Measurements from ENCODE around the gene NOX3. TPM values are rescaled to one million over a fixed set of nuclear protein-coding genes. Genes with fewer than 3 reads are reported as not detected.
"Not testable (repeated sequence)": the region's sequence is repeated elsewhere in the genome, so short reads cannot be mapped to it uniquely, and the experiment has no call there.

Gene NOX3
- total RNA-seq, 1 experiment from 2014 or later = not detected

GRCh38 chr6:155364844-155365437 is 90.7 kb downstream of the NOX3 start:
- H3K27me3 ChIP-seq = no peaks in the 10 kb centered on the region
- H3K4me3 ChIP-seq = no peak overlapping the region
- no peak for DNase-seq
- H3K36me3 ChIP-seq = no peaks in the 10 kb centered on the region
- H3K4me1 ChIP-seq = no peaks in the 10 kb centered on the region
- no peaks in the 10 kb centered on the region for H3K9me3 ChIP-seq (replicated peaks)
- no peak overlapping the region for H3K27ac ChIP-seq

DNA sequence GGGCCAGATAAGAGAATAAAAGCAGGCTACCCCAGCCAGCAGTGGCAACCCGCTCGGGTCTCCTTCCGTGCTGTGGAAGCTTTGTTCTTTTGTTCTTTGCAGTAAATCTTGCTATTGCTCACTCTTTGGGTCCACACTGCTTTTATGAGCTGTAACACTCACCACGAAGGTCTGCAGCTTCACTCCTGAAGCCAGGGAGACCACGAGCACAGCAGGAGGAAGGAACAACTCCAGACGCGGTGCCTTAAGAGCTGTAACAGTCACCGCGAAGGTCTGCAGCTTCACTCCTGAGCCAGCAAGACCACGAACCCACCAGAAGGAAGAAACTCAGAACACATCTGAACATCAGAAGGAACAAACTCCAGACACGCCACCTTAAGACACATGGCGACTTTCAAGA is 91.6 kb downstream of the NOX3 start:
- H3K27ac ChIP-seq; DNase-seq; H3K27me3 ChIP-seq; H3K4me3 ChIP-seq; H3K4me1 ChIP-seq; H3K9me3 ChIP-seq (replicated peaks); H3K36me3 ChIP-seq: not testable (repeated sequence)

- not testable (repeated sequence) for H3K4me3 ChIP-seq; DNase-seq; H3K9me3 ChIP-seq (replicated peaks); H3K27ac ChIP-seq; H3K4me1 ChIP-seq; H3K36me3 ChIP-seq; H3K27me3 ChIP-seq
These were observed 92.5 kb downstream of the NOX3 start for GRCh38 chr6:155362968-155363632.

GRCh38 chr6:155354167-155354566 is 101.5 kb downstream of the NOX3 start:
- Histone ChIP-seq H3K9me3 (replicated peaks) (0 out of 2 replicates have a peak, but pooled peaks cover 3% of the 10 kb centered on the region), H3K36me3 (no peaks in the 10 kb centered on the region), H3K4me3 (no peak overlapping the region), H3K27ac (no peak overlapping the region), H3K4me1 (no peaks in the 10 kb centered on the region), H3K27me3 (no peaks in the 10 kb centered on the region)
- DNase-seq = no peak

DNA sequence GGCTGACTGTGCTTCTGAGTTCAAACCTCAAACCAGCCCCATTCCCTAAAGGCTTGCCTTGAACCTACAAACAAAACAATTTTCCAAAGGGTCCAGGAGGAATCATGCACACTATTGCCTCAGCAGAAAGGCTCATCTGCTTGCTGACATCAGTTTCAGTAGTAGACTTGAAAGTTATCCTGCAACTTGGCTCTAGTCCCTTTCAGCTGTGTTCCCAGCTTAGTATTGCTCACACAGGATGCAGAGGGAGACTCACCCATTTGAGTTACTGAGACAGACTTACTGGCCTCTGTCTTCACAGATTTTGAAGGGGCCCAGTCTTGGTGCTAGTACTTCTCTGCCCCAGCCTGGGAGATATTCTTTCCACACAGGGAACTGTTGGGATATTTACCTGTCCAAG is 102.8 kb downstream of the NOX3 start:
- no peaks in the 10 kb centered on the region for H3K36me3 ChIP-seq
- no peaks in the 10 kb centered on the region for H3K27me3 ChIP-seq
- no peaks in the 10 kb centered on the region for H3K4me1 ChIP-seq
- DNase-seq = no peak
- H3K4me3 ChIP-seq = no peak overlapping the region
- no peak overlapping the region for H3K27ac ChIP-seq
- 0 out of 2 replicates have a peak, but pooled peaks cover 3% of the 10 kb centered on the region for H3K9me3 ChIP-seq (replicated peaks)

DNA sequence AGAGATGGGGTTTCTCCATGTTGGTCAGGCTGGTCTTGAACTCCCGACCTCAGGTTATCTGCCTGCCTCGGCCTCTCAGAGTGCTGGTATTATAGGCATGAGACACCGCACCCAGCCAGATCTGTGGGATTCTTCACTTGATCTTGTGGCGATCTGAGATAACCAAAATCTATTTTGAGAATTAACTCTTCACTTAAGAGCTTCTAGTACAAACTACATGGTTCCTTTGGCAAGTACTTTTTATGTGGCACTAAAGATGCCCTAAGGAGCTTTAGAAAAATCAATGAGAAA is 103.6 kb downstream of the NOX3 start:
- DNase-seq = no peak
- H3K4me3 ChIP-seq = no peak overlapping the region

GRCh38 chr6:155351273-155352129 is 104.1 kb downstream of the NOX3 start:
- no peak for DNase-seq

More for the DNA sequence above, 103.6 kb downstream of the NOX3 start:
- Histone ChIP-seq H3K27ac (no peak overlapping the region), H3K9me3 (replicated peaks) (0 out of 2 replicates have a peak, but pooled peaks cover 3% of the 10 kb centered on the region), H3K27me3 (no peaks in the 10 kb centered on the region), H3K36me3 (no peaks in the 10 kb centered on the region), H3K4me1 (no peaks in the 10 kb centered on the region)

GRCh38 chr6:155349956-155350355 is 105.7 kb downstream of the NOX3 start:
- H3K9me3 ChIP-seq (replicated peaks) = 0 out of 2 replicates have a peak, but pooled peaks cover 3% of the 10 kb centered on the region
- H3K4me1 ChIP-seq = no peaks in the 10 kb centered on the region
- DNase-seq = no peak
- H3K27ac ChIP-seq = no peak overlapping the region
- no peaks in the 10 kb centered on the region for H3K27me3 ChIP-seq
- H3K36me3 ChIP-seq = no peaks in the 10 kb centered on the region
- H3K4me3 ChIP-seq = no peak overlapping the region

More at GRCh38 chr6:155351273-155352129, 104.1 kb downstream of the NOX3 start:
- Histone ChIP-seq H3K27me3 (no peaks in the 10 kb centered on the region), H3K4me3 (no peak overlapping the region), H3K4me1 (no peaks in the 10 kb centered on the region), H3K9me3 (replicated peaks) (0 out of 2 replicates have a peak, but pooled peaks cover 3% of the 10 kb centered on the region), H3K27ac (no peak overlapping the region), H3K36me3 (no peaks in the 10 kb centered on the region)

DNA sequence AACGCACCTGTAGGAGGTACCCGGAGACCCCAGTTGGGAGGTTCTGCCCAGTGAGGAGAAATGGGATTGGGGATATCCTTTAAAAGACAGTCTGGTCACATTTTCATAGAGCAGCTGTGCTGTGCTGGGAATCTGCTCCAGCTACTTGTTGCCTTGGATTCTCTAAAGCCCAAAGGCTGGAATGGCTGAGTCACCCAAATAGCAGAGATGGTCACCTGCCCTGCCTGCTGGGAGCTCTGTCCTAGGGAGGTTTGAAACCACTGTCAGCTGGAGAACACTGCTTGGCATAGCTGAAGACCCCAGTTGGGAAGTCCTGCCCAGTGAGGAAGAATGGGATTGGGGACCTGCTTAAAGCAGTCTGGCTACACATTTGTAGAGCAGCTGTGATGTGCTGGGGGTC is 106.5 kb downstream of the NOX3 start:
- H3K9me3 ChIP-seq (replicated peaks) = 0 out of 2 replicates have a peak, but pooled peaks cover 3% of the 10 kb centered on the region
- H3K4me1 ChIP-seq = no peaks in the 10 kb centered on the region
- no peak overlapping the region for H3K4me3 ChIP-seq
- no peaks in the 10 kb centered on the region for H3K36me3 ChIP-seq
- no peaks in the 10 kb centered on the region for H3K27me3 ChIP-seq
- H3K27ac ChIP-seq = no peak overlapping the region
- no peak for DNase-seq

DNA sequence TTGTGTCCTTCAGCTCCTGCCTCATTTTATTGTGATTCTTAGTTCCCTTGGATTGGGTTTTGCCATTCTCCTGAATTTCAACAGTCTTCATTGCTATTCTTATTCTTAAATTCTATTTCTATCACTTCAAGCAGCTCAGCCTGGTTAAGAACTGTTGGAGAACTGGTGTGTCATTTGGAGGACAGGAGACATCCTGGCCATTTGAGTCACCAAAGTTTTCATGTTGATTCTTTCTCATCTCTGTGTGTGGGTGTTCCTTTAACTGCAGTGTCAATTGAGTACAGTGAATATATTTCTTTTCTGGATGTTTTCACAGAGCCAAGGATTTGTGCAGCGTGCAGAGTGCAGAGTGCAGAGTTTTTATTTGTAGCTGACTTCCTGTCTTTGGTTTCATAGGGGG is 107.8 kb downstream of the NOX3 start:
- Histone ChIP-seq H3K4me1 (no peaks in the 10 kb centered on the region), H3K4me3 (no peak overlapping the region), H3K27ac (no peak overlapping the region), H3K36me3 (no peaks in the 10 kb centered on the region), H3K9me3 (replicated peaks) (no peaks in the 10 kb centered on the region), H3K27me3 (no peaks in the 10 kb centered on the region)
- no peak for DNase-seq

- Histone ChIP-seq H3K4me3 (no peak overlapping the region), H3K27me3 (no peaks in the 10 kb centered on the region), H3K36me3 (no peaks in the 10 kb centered on the region), H3K27ac (no peak overlapping the region), H3K4me1 (no peaks in the 10 kb centered on the region), H3K9me3 (replicated peaks) (no peaks in the 10 kb centered on the region)
- no peak for DNase-seq
These were observed 108.7 kb downstream of the NOX3 start for GRCh38 chr6:155346957-155347356.

Other genes with a start within 250 kb of the NOX3 start
- not detected in 2 replicates for gene CLDN20, start 191.8 kb downstream of the NOX3 start, total RNA-seq (2014; rRNA removed; shearing (Covaris generic))
- 9.2 and 13.1 TPM in 2 replicates for gene TFB1M, start 141.4 kb downstream of the NOX3 start, total RNA-seq (2014; rRNA removed; shearing (Covaris generic))